ENCODE data around the gene SHROOM2.

The SHROOM2 gene

DNA sequence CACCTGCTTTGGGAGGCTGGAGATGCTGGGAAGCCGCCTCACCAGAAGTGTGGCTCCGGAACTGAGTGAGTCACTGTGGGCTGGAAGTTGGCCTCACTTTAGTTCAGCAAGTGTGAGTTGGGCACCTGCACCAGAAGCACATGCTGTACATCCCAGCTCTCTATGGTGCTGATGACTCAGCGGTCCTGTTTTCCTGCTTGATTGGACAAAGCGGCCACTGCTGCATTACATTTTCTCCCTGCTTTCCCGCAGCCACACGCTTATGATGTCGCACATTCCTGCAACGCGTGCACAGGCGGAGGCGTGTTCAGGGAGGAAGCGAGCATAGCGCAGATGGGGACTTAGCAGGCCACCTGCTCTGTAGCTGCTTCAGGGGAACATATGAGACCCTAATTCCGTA, 154.2 kb downstream of the SHROOM2 start:
- DNase-seq (ENCODE audit: low read depth in 2 of 2) = no peak

- peak; percentile 2 to 14 for DNase-seq (ENCODE audit: low read depth in 2 of 2)
Measured at GRCh38 chrX:9942086-9942485, 155.9 kb downstream of the SHROOM2 start.

- DNase-seq (ENCODE audit: low read depth in 2 of 2) = no peak
Measured at GRCh38 chrX:9943420-9943819, 157.2 kb downstream of the SHROOM2 start.

- no peak for DNase-seq (ENCODE audit: low read depth in 2 of 2)
Measured at GRCh38 chrX:9947131-9947794, 161.0 kb downstream of the SHROOM2 start.

GRCh38 chrX:9948406-9948805, 162.2 kb downstream of the SHROOM2 start:
- no peak for DNase-seq (ENCODE audit: low read depth in 2 of 2)

GRCh38 chrX:9952300-9952699, 166.1 kb downstream of the SHROOM2 start:
- no peak for DNase-seq (ENCODE audit: low read depth in 2 of 2)

DNA sequence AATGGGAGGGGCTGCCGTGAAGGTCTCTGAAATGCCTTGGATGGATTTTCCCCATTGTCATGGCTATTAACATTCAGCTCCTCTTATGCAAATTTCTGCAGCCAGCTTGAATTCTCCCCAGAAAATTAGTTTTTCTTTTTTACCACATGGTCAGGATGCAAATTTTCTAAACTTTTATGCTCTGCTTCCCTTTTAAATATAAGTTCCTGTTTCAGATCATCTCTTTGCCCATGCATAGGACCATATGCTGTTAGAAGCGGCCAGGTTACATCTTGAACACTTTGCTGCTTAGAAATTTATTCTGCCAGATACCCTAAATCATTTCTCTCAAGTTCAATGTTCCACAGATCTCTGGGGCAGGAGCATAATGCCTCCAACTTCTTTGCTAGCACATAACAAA, 167.2 kb downstream of the SHROOM2 start:
- DNase-seq (ENCODE audit: low read depth in 2 of 2) = no peak

DNA sequence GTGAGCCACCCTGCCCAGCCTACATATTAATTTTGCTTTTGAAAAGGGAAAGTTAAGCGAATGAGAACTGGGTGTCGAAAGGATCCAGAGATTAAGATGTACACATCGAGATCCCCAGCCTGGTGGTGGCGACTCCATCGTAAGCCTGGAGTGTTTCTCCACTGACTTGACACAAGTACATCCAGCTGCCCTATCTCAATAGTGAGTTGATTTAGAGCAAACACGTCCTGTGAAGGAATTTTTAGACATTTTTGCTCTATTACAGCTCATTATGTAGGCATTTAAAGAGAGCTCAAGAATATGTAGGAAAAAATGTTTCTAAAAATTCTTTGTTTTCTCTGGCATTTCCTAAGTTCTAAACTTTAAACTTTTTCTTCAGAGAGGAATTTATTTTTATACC, 169.3 kb downstream of the SHROOM2 start:
- DNase-seq (ENCODE audit: low read depth in 2 of 2) = no peak

DNA sequence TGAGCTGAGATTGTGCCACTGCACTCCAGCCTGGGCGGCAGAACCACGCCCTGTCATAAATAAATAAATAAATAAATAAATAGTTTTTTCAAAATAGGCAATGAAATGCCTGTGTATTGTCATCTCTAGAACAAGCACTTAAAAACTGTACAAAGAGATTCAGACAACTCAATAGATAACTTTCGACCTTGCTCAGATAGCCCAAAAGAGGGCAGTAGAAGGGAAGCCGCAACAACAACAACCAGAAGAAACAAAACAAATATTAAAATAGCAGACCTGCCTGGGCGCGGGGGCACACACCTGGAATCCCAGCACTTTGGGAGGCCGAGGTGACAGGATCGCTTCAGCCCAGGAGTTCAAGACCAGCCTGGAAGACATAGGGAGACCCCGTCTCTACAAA, 171.5 kb downstream of the SHROOM2 start:
- no peak for DNase-seq (ENCODE audit: low read depth in 2 of 2)

GRCh38 chrX:9958183-9958582, 172.0 kb downstream of the SHROOM2 start:
- DNase-seq (ENCODE audit: low read depth in 2 of 2) = no peak

- no peak for DNase-seq (ENCODE audit: low read depth in 2 of 2)
Measured at GRCh38 chrX:9961750-9962149, 175.5 kb downstream of the SHROOM2 start.

GRCh38 chrX:9966775-9967408, 180.7 kb downstream of the SHROOM2 start, which contains the start of gene CLDN34:
CLDN34 (plus strand) TSS chrX:9967358; CDS start chrX:9967358, 0 bp downstream.
- DNase-seq (ENCODE audit: low read depth in 2 of 2) = no peak

DNA sequence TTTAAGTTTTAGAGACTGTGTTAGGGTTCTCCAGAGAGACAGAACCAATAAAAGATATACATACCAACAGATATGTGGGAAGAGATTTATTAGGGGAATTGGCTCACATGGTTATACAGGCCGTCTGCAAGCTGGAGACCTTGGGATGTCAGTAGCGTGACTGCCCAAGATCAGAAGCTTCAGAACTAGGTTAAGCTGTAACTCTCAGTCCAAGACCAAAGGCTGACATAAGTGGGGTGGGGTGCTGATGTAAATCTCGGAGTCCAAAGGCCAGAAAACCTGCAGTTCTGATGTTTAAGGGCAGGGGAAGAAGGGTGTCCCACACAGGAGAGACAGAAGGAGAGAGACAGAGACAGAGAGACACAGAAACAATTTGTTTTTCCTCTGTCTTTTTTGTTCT, 191.4 kb downstream of the SHROOM2 start:
- DNase-seq (ENCODE audit: low read depth in 2 of 2) = no peak

- no peak for DNase-seq (ENCODE audit: low read depth in 2 of 2)
Measured at GRCh38 chrX:9980401-9980800, 194.2 kb downstream of the SHROOM2 start.

- no peak for DNase-seq (ENCODE audit: low read depth in 2 of 2)
Measured at GRCh38 chrX:9980927-9981326, 194.7 kb downstream of the SHROOM2 start.

GRCh38 chrX:9983441-9983840, 197.2 kb downstream of the SHROOM2 start:
- no peak for DNase-seq (ENCODE audit: low read depth in 2 of 2)

DNA sequence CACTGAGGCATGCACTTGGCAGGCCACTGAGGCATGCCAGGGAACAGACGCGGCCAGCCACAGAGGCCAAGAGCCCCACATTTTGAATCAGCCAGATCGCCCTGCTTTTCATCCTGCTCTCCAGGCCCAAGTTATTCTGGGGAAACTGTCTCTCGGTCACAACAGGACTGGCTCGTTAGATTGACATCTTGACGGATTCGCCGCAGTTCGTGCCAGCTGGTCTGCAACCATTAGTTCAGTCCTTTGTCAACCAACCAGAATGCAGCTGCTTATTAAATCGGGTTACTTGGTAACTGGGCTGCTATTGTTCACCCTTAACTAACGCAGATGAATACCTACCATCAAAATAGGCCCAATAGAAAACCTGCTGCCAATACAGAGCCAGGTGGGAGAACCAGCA, 197.6 kb downstream of the SHROOM2 start:
- DNase-seq (ENCODE audit: low read depth in 2 of 2) = no peak

DNA sequence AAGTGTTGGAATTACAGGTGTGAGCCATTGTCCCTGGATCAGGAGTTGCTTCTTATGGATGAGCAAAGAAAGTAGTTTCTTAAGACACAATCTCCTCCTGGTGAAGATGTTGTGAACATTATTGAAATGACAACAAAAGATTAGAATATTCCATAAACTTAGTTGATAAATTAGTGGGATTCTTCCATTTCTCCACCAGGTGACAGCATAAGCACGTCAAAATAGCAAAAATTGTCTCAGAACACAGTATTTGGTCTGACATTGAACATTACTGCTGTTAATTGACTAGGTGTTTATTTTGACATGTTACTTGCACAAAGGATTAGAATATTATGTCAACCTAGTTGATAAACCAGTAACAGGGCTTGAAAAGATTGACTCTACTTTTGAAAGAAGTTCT, 202.5 kb downstream of the SHROOM2 start:
- DNase-seq (ENCODE audit: low read depth in 2 of 2) = no peak

DNA sequence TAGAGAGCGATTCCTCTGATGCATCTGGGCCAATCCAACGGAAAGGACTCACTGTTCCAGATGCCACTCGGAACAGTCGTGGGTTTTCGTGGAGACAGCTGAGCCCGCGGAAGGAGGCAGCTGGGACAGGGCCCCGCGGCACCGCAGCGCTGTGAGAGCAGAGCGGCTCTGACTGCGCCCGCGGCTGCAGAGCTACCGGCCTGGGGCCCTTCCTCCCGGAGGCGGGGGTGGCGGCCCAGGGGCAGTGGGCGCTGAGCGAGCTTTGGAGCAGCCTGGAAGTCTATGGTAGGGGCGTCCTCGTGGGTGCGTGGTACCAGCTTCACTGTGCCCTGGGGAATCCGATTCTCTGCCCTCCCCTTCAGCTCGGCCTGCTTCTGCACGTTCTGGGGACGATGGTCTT, 205.8 kb downstream of the SHROOM2 start:
- no peak for DNase-seq (ENCODE audit: low read depth in 2 of 2)

DNA sequence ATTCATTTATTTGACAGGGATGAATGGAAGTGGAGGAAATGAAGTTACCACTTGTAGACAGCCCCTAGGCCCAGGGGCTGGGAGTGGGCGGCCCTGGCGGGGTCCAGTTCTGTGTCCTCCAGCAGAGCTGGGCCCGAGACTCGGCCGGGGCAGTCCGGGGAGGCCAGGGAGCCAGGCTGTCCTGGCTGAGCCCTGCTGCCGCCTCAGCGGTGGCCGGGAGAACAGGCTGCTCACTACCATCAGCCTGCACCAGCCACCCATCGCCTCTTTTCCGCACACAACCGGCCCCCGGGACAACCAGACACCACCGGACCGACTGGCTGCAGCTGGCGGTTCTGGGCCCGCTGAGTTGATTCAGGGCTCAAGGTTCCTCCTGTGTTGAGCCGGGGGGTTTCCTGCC, 206.5 kb downstream of the SHROOM2 start:
- no peak for DNase-seq (ENCODE audit: low read depth in 2 of 2)

- peak; percentile 56 to 61 for DNase-seq (ENCODE audit: low read depth in 2 of 2)
Measured at GRCh38 chrX:9995855-9996339, 209.7 kb downstream of the SHROOM2 start.

DNA sequence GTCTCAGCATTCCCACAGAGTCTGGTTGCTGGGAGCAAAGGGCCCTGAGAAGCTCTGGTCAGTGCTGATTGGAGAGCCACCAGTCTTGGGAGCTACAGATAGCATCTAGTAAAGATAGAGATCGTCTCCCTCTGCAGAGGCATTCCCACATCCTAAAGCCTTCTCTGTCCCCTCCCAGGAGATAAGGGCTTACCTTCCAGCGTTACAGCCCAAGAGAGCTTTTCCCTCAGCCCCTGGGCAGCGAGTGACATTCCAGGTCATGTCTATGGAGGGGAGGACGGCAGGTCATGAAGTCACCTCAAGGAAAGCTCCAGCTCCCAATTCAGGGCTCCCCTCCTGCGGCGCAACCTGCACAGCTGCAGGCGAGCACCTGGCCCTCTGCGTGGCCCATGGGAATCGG, 210.8 kb downstream of the SHROOM2 start:
- no peak for DNase-seq (ENCODE audit: low read depth in 2 of 2)

DNA sequence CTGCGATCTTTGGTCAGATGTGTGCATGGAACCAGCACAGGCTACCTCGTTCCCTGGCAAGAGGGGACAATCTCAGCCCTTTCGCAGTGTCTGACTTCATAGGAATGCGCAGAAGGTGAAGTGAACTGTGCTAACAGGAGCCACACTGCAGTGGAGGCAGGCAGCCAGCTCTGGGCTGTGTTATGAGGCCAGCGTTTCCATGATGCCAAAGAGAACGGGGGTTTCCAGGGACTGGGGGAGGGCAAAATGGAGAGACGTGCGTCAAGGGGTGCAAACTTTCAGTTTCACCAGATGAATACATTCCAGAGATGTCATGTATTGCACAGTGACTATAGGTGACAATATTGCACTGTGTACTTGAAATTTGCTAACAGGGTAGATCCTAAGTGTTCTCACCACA, 211.3 kb downstream of the SHROOM2 start:
- DNase-seq (ENCODE audit: low read depth in 2 of 2) = no peak
